Glomerular visceral epithelial cell (primary cell): ENCODE results near the gene NUBP2.
A peak's percentile ranks its signal among the peaks of the same experiment; 100 is the strongest.

Experiments used
- DNase-seq: peaks from one replicate; pipeline ENCODE4 v3.0.0-alpha.2; 2016; ENCODE audit errors: extremely low spot score

The NUBP2 gene

DNA sequence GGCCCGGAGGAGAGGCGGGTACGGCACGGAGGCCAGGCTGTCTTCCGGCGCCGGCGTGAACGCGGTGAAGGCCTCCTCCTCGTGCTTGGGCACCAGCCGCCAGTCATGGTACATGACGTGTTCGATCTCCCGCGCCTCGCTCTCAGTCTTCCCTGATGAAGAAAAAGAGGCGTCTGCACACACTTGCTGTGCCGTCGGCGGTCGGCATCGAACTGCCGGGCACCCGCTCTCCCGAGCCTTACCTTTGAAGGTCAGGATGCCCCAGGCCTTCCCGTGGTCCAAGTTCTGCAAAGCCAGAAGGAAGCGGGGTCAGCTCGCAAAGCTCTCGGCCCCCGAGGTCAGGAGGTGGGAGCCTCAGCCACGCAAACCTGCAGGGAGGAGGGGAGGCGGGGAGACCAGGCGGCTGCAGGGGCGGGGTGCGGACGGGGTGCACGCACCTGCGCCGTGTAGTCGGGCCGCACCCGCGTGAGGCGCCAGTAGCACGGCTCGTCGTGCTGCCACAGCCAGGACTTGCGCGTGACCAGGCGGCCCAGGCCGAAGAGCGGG, 10.3 kb upstream of the NUBP2 start, which contains the start of gene EME2:
TSS of gene EME2 (plus strand) at position 449 of the 546 bp plus-strand sequence. CDS start 418 bp downstream, outside the sequence.
- DNase-seq: peak; percentile 25

DNA sequence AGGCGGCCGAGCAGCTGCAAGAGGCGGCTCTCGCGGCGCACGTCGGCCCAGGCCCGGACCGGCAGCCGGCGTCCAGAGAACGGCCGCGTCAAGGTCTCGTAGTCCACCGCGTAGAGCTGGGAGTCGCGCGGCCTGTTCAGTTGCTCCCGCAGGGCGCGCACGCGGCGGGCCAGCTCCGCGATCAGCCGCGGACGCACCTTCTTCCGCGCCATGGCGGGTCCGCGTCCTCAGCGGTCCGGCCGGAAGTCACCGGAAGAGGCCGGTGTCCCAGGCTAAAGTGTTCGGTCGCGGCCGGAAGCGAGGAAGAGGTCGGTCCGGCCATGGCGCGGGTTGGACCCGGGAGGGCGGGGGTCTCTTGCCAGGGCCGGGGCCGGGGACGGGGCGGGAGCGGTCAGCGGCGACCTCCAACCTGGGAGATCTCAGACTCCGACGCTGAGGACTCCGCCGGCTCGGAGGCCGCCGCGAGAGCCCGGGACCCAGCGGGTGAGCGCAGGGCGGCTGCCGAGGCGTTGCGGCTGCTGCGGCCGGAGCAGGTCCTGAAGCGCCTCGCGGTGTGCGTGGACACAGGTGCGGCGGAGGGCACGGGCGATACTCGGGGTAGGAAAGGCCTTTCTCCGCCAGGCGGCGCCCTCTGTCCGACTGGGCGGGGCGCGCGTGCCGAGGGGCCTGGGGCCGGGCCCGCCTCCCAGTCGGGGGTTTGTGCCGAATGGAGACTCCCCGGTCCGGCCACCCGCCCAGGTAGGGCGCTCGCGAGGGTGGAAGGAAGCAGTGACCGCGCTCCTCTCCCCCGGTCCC, 9.7 kb upstream of the NUBP2 start, which contains the start of gene MRPS34:
TSS of gene MRPS34 (minus strand) at position 227 of the 795 bp plus-strand sequence. CDS start at position 212, 15 bp downstream.
- peak; percentile 82 for DNase-seq

DNA sequence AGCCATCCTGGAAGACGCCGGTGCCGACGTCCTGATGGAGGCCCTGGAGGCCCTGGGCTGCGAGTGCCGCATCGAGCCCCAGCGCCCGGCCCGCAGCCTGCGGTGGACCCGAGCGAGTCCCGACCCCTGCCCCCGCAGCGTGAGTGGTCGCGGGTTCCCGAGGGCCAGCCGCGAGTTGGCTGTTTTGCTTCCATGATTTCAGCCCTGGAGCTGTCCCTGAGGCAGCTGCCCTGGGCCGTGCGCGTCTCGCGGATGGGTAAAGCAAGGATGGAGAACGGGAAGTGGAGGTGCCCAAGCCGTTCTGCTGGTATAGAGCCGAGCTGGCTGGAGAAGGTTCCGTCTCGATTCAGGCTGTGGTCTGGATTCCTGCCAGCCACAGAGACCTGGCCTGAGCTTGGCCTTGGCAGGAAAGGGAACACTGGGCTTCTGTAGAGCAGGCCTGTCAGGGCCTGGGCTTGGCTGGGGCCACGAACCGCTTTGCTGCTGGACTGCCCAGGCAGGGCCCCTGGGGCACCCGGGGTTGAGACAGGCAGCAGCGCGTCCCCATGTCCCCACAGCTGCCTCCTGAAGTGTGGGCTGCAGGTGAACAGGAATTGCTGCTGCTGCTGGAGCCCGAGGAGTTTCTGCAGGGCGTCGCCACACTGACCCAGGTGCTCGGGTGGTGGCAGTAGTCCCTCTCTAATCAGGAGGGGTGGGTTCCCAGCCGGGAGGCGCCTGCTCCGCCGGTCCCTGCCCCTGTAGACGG, 8.9 kb upstream of the NUBP2 start:
- DNase-seq: peak; percentile 70

DNA sequence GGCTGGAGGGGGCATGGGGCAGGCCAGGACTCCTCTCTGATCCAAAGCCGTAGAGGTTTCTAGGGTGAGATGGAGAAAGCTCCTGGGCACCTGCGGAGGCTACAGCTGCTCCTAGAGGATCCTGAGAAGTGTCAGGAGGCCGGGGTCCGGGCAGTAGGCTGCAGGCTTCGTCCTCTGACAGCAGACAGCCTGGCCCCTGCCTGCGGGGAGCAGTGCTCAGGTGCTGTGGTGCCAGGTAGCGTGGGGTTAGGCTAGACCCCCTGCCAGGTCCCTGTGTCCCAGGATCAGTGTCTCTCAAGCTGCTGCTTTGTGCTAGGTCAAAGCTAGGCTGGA, 8.3 kb upstream of the NUBP2 start:
- no peak for DNase-seq

DNA sequence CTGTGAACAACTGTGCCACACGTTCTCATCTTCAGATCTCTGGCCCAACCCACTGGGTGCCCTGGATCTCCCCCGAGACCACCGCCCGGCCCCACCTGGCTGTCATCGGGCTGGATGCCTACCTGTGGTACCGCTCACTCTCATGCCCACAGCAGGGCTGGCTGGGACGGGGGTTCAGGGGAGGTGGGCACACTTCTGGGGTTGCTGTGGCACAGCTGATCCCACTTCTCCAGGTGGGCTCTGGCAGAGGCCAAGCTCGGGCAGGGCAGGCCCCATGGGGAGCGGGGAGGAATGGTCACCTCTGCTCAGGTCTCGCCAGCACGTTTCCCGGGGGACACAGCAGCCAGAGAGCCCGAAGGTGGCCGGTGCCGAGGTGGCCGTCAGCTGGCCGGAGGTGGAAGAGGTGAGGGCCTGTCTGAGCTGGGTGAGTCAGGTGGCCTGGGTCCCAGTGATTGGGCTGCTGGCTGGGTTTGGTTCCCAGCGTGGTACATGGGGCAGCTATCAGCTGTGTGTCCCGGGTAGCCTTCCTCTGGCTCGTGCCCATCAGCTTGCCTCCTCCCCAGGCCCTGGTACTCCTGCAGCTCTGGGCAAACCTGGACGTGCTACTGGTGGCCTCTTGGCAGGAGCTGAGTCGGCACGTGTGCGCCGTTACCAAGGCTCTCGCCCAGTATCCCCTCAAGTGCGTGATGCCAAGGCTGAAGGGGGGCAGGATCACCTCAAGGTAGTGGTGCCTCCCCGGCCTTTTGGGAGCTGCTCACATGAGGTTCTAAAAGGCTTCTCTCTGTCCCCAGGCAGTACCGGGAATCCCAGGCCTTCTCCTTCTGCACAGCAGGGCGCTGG, 7.5 kb upstream of the NUBP2 start:
- DNase-seq: no peak

DNA sequence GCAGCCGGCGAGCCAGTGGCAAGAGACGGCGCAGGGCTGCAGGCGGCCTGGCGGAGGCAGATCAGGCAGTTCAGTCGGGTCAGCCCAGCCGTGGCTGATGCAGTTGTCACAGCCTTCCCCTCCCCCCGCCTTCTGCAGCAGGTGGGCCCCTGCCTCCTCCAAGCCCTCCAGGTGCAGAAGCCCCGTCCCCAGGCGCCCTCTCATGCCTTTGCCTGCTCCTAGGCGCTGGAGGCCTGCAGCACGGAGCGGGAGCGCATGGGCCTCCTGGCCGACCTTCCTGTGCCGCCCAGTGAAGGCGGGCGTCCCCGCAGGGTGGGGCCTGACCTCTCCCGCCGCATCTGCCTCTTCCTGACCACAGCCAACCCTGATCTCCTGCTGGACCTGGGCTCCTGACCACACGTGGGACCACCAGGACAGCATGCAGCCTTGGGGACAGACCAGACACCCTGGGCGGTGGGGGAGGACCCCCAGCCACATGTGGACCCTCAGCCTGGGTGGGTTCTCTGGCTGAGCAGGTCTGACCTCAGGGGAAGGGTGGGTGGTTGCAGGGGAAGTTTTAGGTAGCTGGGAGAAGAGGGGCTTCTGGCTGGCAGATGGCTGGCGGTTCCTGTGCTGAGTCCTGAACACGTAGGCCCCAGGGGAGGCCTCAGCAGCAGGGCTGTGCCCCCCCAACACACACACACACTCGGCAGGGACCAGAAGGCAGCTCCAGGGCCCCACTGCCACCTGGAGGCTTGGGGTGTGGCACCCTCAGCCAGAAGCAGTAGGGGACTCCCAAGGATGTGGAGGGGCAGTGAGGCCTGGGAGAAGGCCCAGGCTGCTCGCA, 6.7 kb upstream of the NUBP2 start:
- DNase-seq: no peak

DNA sequence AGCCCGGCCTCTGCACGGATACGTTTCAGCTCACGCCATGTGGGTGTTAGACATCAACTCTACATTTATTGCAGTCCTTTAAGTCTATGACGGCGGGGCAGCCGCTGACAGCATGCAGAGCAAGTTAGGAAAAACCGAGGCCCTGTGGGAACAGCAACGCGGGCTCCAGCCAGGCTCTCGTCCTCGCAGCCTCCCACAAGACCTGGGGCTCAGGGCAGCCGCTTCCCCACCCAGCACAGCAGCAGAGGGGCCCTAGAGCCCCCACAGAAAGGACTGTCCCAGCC, 6.1 kb upstream of the NUBP2 start:
- DNase-seq: no peak

DNA sequence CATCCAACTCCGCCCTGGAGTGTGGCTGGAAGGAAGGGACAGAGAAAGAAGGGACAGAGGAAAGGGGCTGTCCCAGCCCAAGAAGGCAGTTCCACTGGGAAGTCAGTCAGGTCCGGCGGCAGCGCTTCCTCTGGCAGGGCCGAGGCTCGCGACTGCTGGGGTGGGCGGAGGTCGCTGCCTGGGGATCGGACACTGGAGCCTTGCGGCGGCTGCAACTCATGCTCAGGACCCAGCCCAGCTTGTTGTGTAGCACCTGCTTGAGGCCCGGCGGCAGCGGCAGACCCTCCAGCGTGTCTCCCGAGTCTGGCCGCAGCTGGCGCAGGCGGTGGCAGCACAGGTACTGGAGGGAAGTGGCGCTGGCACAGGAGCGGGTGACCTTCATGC, 5.8 kb upstream of the NUBP2 start:
- DNase-seq: no peak

DNA sequence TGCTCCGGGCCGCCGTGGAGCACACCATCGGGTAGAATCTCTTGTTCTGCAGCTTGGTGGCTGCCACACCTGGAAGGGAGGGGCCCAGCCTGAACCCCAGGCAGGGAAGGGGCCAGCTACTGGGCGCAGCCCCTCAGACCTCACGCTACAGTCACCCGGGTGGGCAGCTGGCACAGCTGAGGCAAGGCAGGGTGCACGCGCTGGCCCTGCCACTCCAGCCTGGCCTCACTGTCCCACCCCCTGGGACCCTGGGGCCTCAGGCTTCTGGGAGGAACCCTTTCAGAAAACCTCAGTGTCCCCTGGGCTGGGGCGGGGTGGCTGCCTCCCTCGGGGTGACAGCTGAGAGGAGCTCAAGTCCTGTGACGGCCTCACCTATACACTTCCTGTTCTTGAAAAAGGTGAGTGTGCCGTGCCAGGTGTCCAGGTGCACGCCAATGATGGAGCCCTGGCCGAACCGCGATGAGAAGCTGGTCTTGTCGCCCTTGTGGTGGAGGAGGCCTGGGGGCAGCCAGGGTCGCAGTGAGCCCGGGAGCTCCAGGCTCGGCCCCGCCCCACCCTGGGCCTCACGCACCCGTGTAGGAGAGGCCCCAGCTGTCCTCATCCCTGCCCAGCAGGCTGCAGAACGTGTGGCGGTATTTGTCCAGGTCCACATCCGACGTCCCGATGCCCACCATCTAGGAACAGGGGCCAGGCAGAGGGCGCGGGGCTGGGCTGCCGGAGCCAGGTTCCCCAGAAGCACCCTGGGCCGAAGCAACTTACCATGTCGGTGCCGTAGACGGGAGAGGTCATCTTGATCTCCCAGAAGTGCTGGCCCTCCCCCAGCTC, 5.2 kb upstream of the NUBP2 start:
- DNase-seq: no peak

DNA sequence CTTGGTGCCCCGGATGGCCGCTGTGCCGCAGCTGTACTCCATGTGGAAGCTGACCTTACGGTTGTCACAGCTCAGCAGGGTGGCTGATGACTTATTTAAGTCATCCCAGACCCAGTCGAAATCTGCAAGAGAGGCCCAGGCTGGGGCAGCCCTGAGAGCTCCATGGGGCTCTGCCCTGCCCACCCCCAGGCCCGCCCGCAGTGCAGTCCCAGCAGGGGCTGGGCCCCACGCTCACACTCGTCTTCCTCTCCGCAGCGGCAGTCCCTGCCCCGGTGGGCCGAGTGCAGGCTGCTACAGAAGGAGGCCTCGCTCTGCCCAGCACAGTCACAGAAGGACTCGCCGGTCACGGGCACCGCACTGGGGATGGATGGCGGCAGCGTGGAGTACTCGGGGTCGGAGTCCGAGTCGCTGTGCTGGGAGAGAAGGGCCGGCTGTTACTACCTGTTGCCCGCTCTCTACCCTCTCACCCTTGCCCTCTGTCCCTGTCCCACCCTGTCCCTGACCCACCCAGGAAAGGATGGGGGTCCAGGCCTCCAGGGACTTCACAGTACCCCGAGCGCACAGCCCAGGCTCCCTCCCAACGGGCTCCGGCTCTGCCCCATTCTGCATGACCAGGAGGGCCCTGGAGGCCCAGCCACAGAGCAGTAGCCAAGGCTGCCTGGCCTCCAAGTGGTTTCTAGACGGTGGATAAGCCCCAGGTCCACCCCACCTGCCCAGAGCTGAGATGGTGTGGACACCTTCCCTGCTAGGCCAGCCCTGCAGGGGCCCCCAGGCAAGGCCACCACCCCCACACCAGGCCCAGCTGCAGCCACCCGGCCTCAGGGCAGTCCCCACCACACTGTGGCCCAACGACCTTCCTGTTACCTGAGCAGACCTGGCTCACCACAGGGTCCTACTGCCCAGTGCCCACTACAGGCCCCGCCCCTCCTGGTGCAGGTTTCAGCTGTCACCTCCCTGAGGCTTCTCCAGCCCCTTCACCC, 4.3 kb upstream of the NUBP2 start:
- DNase-seq: no peak

DNA sequence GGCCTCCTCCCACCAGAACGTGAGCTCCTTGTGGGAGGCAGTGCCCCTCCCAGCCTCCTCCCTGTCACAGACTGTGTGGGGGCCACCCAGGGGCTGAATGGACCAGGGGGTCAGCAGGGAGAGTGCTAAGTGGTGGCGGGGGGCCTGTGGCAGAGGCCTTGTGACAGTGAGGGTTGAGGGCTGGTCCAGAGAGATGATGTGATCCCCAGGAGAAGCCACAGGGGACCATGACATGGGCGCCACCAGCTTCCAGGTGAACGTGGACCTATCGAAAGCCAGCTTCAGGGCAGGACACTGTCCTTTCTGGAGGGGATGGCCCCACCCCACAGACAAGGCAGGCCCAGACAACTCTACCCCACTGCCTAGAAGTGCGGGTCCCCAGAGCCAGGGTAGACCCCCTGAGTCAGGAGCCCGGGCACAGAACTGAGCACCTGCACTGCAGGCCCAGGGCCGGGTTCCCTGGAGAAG, 3.5 kb upstream of the NUBP2 start:
- no peak for DNase-seq

DNA sequence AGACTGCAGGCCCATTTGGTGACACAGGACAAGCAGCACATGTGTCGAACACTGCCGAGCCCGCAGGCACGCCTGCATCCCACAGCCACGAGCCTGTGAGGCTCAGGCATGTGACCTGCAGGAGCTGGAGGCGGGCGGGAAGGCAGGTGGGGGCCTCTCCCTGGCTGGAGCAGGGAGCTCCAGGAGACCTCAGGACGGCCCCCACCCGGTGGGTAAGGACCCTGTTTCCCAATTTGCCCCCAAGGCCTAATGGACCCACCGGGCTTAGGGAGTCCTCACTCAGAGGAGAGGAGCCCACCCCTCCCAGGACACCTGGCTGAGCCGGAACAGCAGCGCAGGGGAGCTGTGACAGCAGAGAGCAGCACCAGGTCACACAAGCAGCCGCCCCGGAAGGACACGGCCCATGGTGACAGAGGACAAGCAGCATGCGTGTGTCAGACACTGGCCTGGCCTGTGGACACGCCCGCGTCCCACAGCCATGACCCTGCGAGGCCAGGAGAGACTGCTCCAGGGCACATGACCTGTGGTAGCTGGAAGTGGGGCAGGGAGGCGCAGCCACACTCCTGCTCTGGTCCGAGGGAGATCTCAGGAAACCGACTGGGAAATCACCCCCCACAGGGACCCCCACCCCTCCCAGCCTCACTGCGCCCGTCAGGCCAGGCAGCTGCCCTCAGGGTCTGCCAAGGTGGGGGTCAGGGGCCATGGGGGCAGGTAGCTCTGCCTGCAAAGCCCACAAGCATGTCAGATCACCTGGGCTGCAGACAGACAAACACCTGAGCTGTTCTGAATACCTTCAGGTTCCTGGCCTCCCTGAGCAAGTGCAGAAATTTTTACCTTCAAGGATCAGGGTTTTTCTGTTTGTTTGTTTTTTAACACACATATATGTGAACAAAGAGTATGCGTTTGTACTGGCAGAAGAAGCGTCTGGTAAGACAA, 2.8 kb upstream of the NUBP2 start:
- no peak for DNase-seq

DNA sequence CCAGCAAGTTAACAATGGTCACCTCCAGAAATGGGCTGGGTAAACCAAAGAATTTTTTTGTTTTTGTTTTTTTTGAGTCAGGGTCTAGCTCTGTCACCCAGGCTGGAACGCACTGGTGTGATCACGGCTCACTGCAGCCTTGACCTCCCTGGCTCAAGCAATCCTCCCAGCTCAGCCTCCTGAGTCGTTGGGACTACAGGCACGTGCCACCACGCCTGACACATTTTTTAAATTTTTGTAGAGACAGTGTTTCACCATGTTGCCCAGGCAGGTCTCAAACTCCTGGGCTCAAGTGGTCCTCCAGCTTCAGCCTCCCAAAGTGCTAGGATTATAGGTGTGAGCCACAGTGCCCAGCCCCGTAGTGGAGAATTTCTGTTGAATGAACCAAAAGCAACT, 2.1 kb upstream of the NUBP2 start:
- no peak for DNase-seq

DNA sequence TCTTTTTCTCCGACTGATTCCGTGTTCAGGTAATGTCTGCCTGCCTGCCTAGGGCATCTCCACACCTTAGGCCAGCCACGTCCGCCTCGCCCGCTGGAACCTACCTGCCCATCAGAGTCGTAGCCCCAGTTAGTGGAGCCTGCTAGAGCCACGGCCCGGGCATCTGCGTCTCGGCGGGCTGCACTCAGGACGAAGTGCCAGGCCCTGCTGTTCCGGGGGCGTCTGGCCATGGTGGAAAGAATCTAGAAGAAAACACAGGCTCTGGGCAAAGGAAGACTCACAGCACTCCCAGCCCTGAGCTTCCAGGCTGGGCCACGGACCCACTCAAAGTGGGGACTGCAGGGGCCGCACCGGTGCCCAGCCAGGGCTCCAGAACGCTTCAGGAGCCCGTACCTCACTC, 1.5 kb upstream of the NUBP2 start:
- DNase-seq: no peak

DNA sequence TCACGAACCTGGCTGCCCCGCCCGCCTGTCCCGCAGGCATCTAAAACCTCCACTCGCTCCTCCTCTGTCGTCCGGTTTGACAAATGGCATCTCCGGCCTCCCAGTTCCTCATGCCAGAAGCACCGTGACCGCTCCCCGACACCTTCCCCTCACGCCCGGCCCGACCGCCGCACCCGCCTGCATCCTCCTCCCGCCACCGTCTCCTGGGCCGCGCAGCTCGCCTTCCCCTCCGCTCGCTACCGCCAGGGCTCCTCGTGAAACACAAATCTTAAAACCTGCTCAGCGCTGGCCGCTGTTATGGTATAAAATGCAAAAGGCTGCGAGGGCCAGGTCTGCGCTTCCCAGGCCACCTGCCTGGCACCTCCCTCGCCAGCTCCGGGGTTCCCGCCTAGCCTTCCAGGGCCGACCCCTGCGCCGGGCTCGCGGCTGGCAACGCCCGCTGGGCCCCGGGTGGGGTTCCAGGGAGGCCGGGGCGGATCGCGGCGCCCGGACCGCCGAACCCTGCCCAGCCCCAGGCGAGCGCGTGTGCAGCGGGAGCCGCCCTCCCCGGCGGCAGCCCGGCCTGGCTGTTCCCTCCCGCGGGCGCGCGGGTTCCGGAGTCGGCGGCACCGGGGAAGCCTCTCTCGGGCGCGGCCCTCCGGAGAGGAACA, 877 bp upstream of the NUBP2 start:
- DNase-seq: peak; percentile 43

DNA sequence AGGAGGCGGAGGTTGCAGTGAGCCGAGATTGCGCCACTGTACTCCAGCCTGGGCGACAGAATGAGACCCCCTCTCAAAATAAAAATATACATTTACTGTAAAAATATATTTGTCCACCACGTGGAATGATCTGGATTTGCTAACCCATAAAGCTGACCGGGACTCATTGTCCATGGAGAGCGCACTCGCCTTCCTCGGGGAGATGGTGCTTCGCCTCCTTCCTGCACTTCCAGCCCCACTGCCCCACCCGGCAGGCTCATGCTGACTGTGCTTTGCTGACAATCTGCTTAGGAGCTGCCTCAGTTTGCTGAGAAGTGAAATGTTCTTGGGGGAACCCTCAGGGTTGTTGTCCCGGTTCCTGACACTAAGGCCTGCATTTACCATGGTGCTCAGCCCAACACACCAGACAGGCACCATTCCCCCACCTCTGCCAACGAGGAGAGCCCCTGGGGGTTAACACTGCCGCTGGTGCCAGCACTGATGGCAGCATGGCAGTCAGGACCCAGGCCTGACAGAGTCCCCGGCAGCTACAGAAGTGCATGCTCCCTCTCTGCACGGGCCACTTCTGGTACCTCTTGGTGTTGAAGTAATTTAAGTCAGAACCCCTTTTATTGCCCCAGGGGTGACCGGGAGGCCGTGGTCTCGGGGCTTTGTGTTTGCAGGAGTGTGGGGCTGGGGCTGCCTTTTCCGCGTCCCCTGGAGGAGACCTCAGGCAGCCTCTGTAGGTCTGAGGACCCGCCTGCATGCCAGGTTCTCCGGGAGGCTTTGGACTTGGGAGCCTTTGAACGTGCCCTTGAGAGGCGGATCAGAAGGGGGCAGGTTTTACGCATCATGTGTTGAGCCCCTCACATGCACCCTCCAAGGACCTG, 2.5 kb downstream of the NUBP2 start:
- no peak for DNase-seq

DNA sequence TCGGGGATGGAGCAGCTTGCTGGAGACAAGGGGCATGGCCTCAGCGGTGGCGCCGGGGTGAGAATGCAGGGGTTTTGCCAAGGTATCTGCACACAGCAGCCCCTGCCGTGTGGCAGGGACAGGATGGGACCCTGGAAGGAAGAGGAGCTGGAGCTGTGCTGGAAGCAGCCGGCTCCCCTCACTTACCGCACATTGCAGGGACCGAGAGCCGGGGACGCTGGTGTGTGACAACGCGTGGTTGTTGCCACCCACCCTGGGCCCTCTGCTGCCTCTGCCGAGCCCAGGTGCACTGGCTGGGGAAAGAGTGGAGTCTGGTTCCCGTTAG, 3.0 kb downstream of the NUBP2 start:
- DNase-seq: no peak
